SW 1271 (cell line): Measurements from ENCODE around the gene OPA1.

Experiments
- DNase-seq, 2 experiments: peaks; one replicate each; lab custom pipeline; 2025; lab: John Stamatoyannopoulos, UW

Gene OPA1

GRCh38 chr3:193648542-193649076 lies 55.6 kb downstream of the OPA1 start:
- no peak for DNase-seq

GRCh38 chr3:193650585-193650984 lies 57.6 kb downstream of the OPA1 start:
- DNase-seq, result no peak

GRCh38 chr3:193655831-193656433 lies 62.9 kb downstream of the OPA1 start:
- no peak for DNase-seq

- no peak for DNase-seq
Measured at GRCh38 chr3:193656445-193656844, 63.4 kb downstream of the OPA1 start.

GRCh38 chr3:193656878-193657282 lies 63.9 kb downstream of the OPA1 start:
- DNase-seq, result no peak

GRCh38 chr3:193660171-193660570 lies 67.2 kb downstream of the OPA1 start:
- no peak for DNase-seq

GRCh38 chr3:193660698-193661411 lies 67.8 kb downstream of the OPA1 start:
- DNase-seq, result no peak

GRCh38 chr3:193662757-193663322 lies 69.8 kb downstream of the OPA1 start:
- DNase-seq, result no peak

- DNase-seq, result peak in 1 of 2 experiments; percentile 43
Measured at GRCh38 chr3:193665370-193665989, 72.5 kb downstream of the OPA1 start.

- DNase-seq, result no peak
Measured at GRCh38 chr3:193673845-193674244, 80.8 kb downstream of the OPA1 start.

GRCh38 chr3:193674714-193675113 lies 81.7 kb downstream of the OPA1 start:
- DNase-seq, result no peak

GRCh38 chr3:193677734-193678133 lies 84.7 kb downstream of the OPA1 start:
- no peak for DNase-seq

- no peak for DNase-seq
Measured at GRCh38 chr3:193680220-193680619, 87.2 kb downstream of the OPA1 start.

GRCh38 chr3:193681631-193682030 lies 88.6 kb downstream of the OPA1 start:
- DNase-seq, result no peak

- no peak for DNase-seq
Measured at GRCh38 chr3:193686665-193687483, 93.9 kb downstream of the OPA1 start.

GRCh38 chr3:193688834-193689714 lies 96.1 kb downstream of the OPA1 start:
- DNase-seq, result no peak

GRCh38 chr3:193693774-193694173 lies 100.8 kb downstream of the OPA1 start:
- no peak for DNase-seq

- DNase-seq, result no peak
Measured at GRCh38 chr3:193701953-193702635, 109.1 kb downstream of the OPA1 start.

GRCh38 chr3:193702967-193703366 lies 110.0 kb downstream of the OPA1 start:
- DNase-seq, result no peak

- DNase-seq, result no peak
Measured at GRCh38 chr3:193704431-193704830, 111.4 kb downstream of the OPA1 start.
